Astrocyte (in vitro differentiated cells and primary cell): ENCODE results near the gene UBE2E1. TPM values are rescaled to one million over a fixed set of nuclear protein-coding genes. Genes with fewer than 3 reads are reported as not detected.

Experiments
- DNase-seq: peaks from one replicate; pipeline ENCODE4 v3.0.0-alpha.2; 2010; ENCODE audit warnings: low read depth
- FAIRE-seq: peaks from 2 replicates; lab custom pipeline; 2011; peaks lifted over from hg19 to GRCh38; lab: Jason Lieb, UNC
- H2AFZ ChIP-seq: 2 replicates; pipeline ENCODE4 v1.6.0; 2012; ENCODE audit warnings: low read depth, low read length, inconsistent platforms
- H3K27ac ChIP-seq: 2 replicates; pipeline ENCODE4 v1.5.1; 2011; ENCODE audit warnings: low read depth, low read length, inconsistent platforms
- H3K27me3 ChIP-seq: 2 replicates; pipeline ENCODE4 v1.6.0; 2011; ENCODE audit warnings: low read length, inconsistent platforms; ENCODE audit not compliant: insufficient read depth
- H3K36me3 ChIP-seq: 2 replicates; pipeline ENCODE4 v1.5.1; 2011; ENCODE audit warnings: low read length, inconsistent platforms; ENCODE audit not compliant: insufficient read depth
- H3K4me1 ChIP-seq: 2 replicates; pipeline ENCODE4 v1.5.1; 2011; ENCODE audit warnings: low read length, inconsistent platforms; ENCODE audit not compliant: insufficient read depth
- H3K4me2 ChIP-seq: 2 replicates; pipeline ENCODE4 v1.6.0; 2012; ENCODE audit warnings: low read length, inconsistent platforms
- H3K4me3 ChIP-seq: 2 replicates; pipeline ENCODE4 v1.5.1; 2011; ENCODE audit warnings: low read depth, mild to moderate bottlenecking, low read length, inconsistent platforms; ENCODE audit not compliant: insufficient read depth
- H3K79me2 ChIP-seq: 2 replicates; pipeline ENCODE4 v1.6.0; 2012; ENCODE audit warnings: mild to moderate bottlenecking, low read length, inconsistent platforms; ENCODE audit not compliant: insufficient read depth
- H3K9ac ChIP-seq: 2 replicates; pipeline ENCODE4 v1.6.0; 2012; ENCODE audit warnings: mild to moderate bottlenecking, low read length, inconsistent platforms
- H3K9me3 ChIP-seq: 2 replicates; pipeline ENCODE4 v1.5.1; 2012; ENCODE audit warnings: low read depth, mild to moderate bottlenecking, low read length, inconsistent platforms; ENCODE audit not compliant: insufficient read depth
- H4K20me1 ChIP-seq: 2 replicates; pipeline ENCODE4 v1.6.0; 2012; ENCODE audit warnings: low read length, inconsistent platforms; ENCODE audit not compliant: insufficient read depth
- H3K27ac Mint-ChIP-seq: one replicate; pipeline ENCODE4 v1.8.0; 2021; ENCODE audit warnings: mild to moderate bottlenecking, mixed read lengths; ENCODE audit not compliant: unreplicated experiment
- H3K27me3 Mint-ChIP-seq: one replicate; pipeline ENCODE4 v1.8.0; 2021; ENCODE audit warnings: low read depth, mixed read lengths; ENCODE audit not compliant: unreplicated experiment
- H3K36me3 Mint-ChIP-seq: one replicate; pipeline ENCODE4 v1.8.0; 2021; ENCODE audit warnings: low read depth, mixed read lengths; ENCODE audit not compliant: unreplicated experiment
- H3K4me1 Mint-ChIP-seq: one replicate; pipeline ENCODE4 v1.8.0; 2021; ENCODE audit warnings: low read depth, mixed read lengths; ENCODE audit not compliant: unreplicated experiment
- H3K4me3 Mint-ChIP-seq: one replicate; pipeline ENCODE4 v1.8.0; 2021; ENCODE audit warnings: mild to moderate bottlenecking, moderate library complexity, mixed read lengths; ENCODE audit not compliant: unreplicated experiment
- H3K9me3 Mint-ChIP-seq: one replicate; pipeline ENCODE4 v1.8.0; 2021; ENCODE audit warnings: mild to moderate bottlenecking, mixed read lengths; ENCODE audit not compliant: unreplicated experiment
- EZH2 ChIP-seq: IDR thresholded peaks from 2 replicates; pipeline ENCODE4 v1.6.1; 2012; ENCODE audit warnings: mild to moderate bottlenecking, low read length, inconsistent platforms; ENCODE audit not compliant: insufficient read depth
- total RNA-seq: library from RNA; stranded (reverse); gene quantifications from 2 replicates; pipeline ENCODE4 v1.2.1, GENCODE V29; 2021
- TF ChIP-seq, protein P1 (sequence below): IDR thresholded peaks from 2 replicates; pipeline ENCODE4 v1.5.1; 2011; ENCODE audit warnings: low read depth, mild to moderate bottlenecking, inconsistent platforms, low read length, moderate library complexity; ENCODE audit not compliant: insufficient read depth

The UBE2E1 gene
- total RNA-seq, 1 donor from 2014 or later: 150 TPM

- no peak overlapping the region for H3K4me3 Mint-ChIP-seq
- Histone ChIP-seq H3K4me2 (no peak overlapping the region), H3K27me3 (no peaks in the 10 kb centered on the region), H3K4me3 (no peak overlapping the region), H3K79me2 (no peaks in the 10 kb centered on the region), H3K9ac (no peak overlapping the region), H3K4me1 (no peaks in the 10 kb centered on the region), H3K36me3 (no peaks in the 10 kb centered on the region), H3K9me3 (no peaks in the 10 kb centered on the region), H3K27ac (no peak overlapping the region), H2AFZ (no peak overlapping the region), H4K20me1 (no peaks in the 10 kb centered on the region)
- FAIRE-seq (no peak), DNase-seq (no peak)
- H3K36me3 Mint-ChIP-seq: no peaks in the 10 kb centered on the region
- H3K4me1 Mint-ChIP-seq: peaks cover 7% of the 10 kb centered on the region
- H3K27me3 Mint-ChIP-seq: peaks cover 2% of the 10 kb centered on the region
- TF ChIP-seq, protein P1, sequence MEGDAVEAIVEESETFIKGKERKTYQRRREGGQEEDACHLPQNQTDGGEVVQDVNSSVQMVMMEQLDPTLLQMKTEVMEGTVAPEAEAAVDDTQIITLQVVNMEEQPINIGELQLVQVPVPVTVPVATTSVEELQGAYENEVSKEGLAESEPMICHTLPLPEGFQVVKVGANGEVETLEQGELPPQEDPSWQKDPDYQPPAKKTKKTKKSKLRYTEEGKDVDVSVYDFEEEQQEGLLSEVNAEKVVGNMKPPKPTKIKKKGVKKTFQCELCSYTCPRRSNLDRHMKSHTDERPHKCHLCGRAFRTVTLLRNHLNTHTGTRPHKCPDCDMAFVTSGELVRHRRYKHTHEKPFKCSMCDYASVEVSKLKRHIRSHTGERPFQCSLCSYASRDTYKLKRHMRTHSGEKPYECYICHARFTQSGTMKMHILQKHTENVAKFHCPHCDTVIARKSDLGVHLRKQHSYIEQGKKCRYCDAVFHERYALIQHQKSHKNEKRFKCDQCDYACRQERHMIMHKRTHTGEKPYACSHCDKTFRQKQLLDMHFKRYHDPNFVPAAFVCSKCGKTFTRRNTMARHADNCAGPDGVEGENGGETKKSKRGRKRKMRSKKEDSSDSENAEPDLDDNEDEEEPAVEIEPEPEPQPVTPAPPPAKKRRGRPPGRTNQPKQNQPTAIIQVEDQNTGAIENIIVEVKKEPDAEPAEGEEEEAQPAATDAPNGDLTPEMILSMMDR: no peak
- no peak for TF ChIP-seq EZH2
- no peaks in the 10 kb centered on the region for H3K9me3 Mint-ChIP-seq
- H3K27ac Mint-ChIP-seq: no peak overlapping the region
Measured at GRCh38 chr3:23758253-23758838, 47.4 kb upstream of the UBE2E1 start.

DNA sequence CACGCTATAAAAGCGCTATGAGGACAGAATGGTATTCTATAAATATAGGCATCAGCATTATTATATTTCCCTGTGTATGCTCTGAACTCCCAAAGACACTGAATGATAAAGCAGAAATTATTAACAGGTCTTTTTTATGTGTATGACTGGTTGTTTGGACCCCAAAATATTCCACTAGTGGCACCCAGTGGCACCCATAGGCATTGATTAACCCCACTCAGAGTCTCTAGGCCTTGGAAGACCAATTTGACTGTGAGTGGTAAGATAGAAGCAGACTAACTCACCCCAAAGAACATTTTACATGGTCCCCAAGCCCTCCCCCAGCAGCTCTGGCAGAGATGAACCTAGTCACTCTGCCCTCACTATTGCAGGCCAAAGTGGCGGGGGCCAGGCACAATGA is 45.4 kb upstream of the UBE2E1 start:
- no peaks in the 10 kb centered on the region for H4K20me1 ChIP-seq
- H2AFZ ChIP-seq: no peak overlapping the region
- Mint-ChIP-seq H3K4me1 (peaks cover 7% of the 10 kb centered on the region), H3K36me3 (no peaks in the 10 kb centered on the region), H3K27me3 (peaks cover 3% of the 10 kb centered on the region), H3K9me3 (no peaks in the 10 kb centered on the region), H3K27ac (no peak overlapping the region), H3K4me3 (no peak overlapping the region)
- no peaks in the 10 kb centered on the region for H3K27me3 ChIP-seq
- FAIRE-seq (no peak), DNase-seq (no peak)
- H3K27ac ChIP-seq: no peak overlapping the region
- H3K9ac ChIP-seq: no peak overlapping the region
- H3K36me3 ChIP-seq: no peaks in the 10 kb centered on the region
- no peaks in the 10 kb centered on the region for H3K9me3 ChIP-seq
- no peak overlapping the region for H3K4me3 ChIP-seq
- no peak overlapping the region for H3K4me2 ChIP-seq
- no peaks in the 10 kb centered on the region for H3K79me2 ChIP-seq
- H3K4me1 ChIP-seq: no peaks in the 10 kb centered on the region
- TF ChIP-seq, protein P1: no peak
- TF ChIP-seq EZH2: no peak

- FAIRE-seq: no peak
- Histone ChIP-seq H3K27ac (no peak overlapping the region), H3K9me3 (no peaks in the 10 kb centered on the region), H2AFZ (no peak overlapping the region), H3K27me3 (no peaks in the 10 kb centered on the region), H3K4me3 (no peak overlapping the region), H3K36me3 (no peaks in the 10 kb centered on the region), H3K79me2 (no peaks in the 10 kb centered on the region), H4K20me1 (no peaks in the 10 kb centered on the region), H3K9ac (no peak overlapping the region), H3K4me2 (no peak overlapping the region), H3K4me1 (no peaks in the 10 kb centered on the region)
- peaks cover 7% of the 10 kb centered on the region for H3K4me1 Mint-ChIP-seq
- TF ChIP-seq, protein P1: no peak
- TF ChIP-seq EZH2: no peak
- H3K27ac Mint-ChIP-seq: no peak overlapping the region
- H3K9me3 Mint-ChIP-seq: no peaks in the 10 kb centered on the region
- no peaks in the 10 kb centered on the region for H3K36me3 Mint-ChIP-seq
- no peak overlapping the region for H3K4me3 Mint-ChIP-seq
- H3K27me3 Mint-ChIP-seq: peaks cover 3% of the 10 kb centered on the region
- DNase-seq: no peak
Measured at GRCh38 chr3:23760871-23761373, 44.8 kb upstream of the UBE2E1 start.
